BLaER1 (cell line): ENCODE measurements around the gene MET.

Experiments used
- H3K27ac ChIP-seq: shearing (Covaris generic); formaldehyde crosslinking; 2 replicates; pipeline ENCODE4 v1.8.1; 2022
- H3K27me3 ChIP-seq: shearing (Covaris generic); formaldehyde crosslinking; 2 replicates; pipeline ENCODE4 v1.8.1; 2022
- H3K36me3 ChIP-seq: shearing (Covaris generic); formaldehyde crosslinking; 2 replicates; pipeline ENCODE4 v1.8.1; 2022
- H3K4me1 ChIP-seq: shearing (Covaris generic); formaldehyde crosslinking; 2 replicates; pipeline ENCODE4 v1.8.1; 2022
- H3K4me2 ChIP-seq: shearing (Covaris generic); formaldehyde crosslinking; 2 replicates; pipeline ENCODE4 v1.8.1; 2022
- H3K4me3 ChIP-seq: shearing (Covaris generic); formaldehyde crosslinking; 2 replicates; pipeline ENCODE4 v1.8.1; 2022
- H3K9ac ChIP-seq: shearing (Covaris generic); formaldehyde crosslinking; 2 replicates; pipeline ENCODE4 v1.8.1; 2022
- H3K9me3 ChIP-seq: shearing (Covaris generic); formaldehyde crosslinking; 2 replicates; pipeline ENCODE4 v1.8.1; 2022
- H4K20me1 ChIP-seq: shearing (Covaris generic); formaldehyde crosslinking; 2 replicates; pipeline ENCODE4 v1.8.1; 2022
- Cebpa-rat ChIP-seq: shearing (Covaris generic); IDR thresholded peaks from 2 replicates; pipeline ENCODE4 v1.8.1; 2022

The MET gene

DNA sequence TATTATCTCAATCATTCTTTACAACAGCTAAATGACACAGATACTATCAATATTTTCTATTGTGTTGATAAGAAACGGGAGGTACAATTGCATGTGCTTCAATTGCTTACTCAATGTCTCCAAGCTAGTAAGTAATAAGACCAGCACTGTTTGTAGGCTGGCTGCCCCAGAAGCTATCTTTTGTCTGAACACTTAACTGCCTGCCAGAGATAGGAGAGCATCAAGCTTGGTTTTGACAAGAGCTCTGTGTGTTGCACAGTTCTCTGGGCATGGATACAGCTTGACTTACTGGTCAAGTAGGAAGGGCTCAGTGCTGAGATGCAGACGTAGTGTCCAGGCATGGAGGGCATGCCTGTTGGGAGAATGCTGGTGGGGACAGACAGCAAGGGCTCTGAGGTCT, 164.1 kb downstream of the MET start:
- TF ChIP-seq Cebpa-rat, result no peak
- Histone ChIP-seq H3K9ac (no peak overlapping the region), H3K4me2 (no peak overlapping the region), H3K36me3 (no peaks in the 10 kb centered on the region), H3K27ac (no peak overlapping the region), H3K27me3 (no peaks in the 10 kb centered on the region; the same call in 1 of the 2 replicates), H3K4me1 (no peaks in the 10 kb centered on the region), H3K9me3 (no peaks in the 10 kb centered on the region), H4K20me1 (no peaks in the 10 kb centered on the region), H3K4me3 (no peak overlapping the region)

GRCh38 chr7:116836911-116837310, 164.9 kb downstream of the MET start:
- H3K27ac ChIP-seq, result no peak overlapping the region
- H3K9ac ChIP-seq, result no peak overlapping the region
- H4K20me1 ChIP-seq, result no peaks in the 10 kb centered on the region
- no peak overlapping the region for H3K4me3 ChIP-seq
- no peaks in the 10 kb centered on the region for H3K36me3 ChIP-seq
- H3K9me3 ChIP-seq, result no peaks in the 10 kb centered on the region
- no peak for TF ChIP-seq Cebpa-rat
- H3K27me3 ChIP-seq, result no peaks in the 10 kb centered on the region; the same call in 1 of the 2 replicates
- H3K4me2 ChIP-seq, result no peak overlapping the region
- no peaks in the 10 kb centered on the region for H3K4me1 ChIP-seq

DNA sequence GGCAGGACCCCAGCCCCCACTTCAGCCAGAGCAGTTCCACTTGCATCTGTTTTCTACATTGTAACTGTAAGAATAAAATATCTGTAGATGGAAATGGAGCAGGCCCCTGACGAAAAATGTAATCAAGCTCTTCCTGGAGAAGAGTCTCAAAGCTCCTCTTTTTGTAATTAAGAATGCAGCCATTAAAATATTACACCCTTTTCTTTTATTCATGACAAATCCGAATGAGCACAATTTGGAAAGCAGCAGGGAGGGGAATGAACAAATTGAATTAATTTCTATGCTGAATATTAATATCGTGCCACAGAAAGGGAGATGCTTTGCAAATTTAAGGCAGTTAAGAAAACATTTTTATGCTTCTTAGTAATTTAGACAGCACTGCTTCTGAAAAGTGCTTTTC, 165.6 kb downstream of the MET start:
- Histone ChIP-seq H3K4me2 (no peak overlapping the region), H3K4me3 (no peak overlapping the region), H3K4me1 (no peaks in the 10 kb centered on the region), H4K20me1 (no peaks in the 10 kb centered on the region), H3K9me3 (no peaks in the 10 kb centered on the region), H3K27ac (no peak overlapping the region), H3K27me3 (no peaks in the 10 kb centered on the region; the same call in 1 of the 2 replicates), H3K9ac (no peak overlapping the region), H3K36me3 (no peaks in the 10 kb centered on the region)
- no peak for TF ChIP-seq Cebpa-rat

DNA sequence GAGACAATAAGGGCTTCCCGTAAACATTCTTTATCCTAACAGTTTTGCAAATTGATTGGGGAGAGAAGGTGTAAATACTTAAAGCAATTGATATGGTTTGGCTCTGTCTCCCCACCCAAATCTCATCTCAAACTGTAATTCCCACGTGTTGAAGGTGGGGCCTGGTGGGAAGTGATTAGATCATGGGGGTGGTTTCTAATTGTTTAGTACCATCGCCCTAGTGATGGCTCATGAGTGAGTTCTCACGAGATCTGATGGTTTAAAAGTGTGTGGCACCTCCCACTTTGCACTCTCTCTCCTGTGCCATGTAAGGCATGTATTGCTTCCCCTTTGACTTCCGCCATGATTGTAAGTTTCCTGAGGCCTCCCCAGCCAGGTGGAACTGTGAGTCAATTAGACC, 168.3 kb downstream of the MET start:
- Histone ChIP-seq H3K27me3 (no peaks in the 10 kb centered on the region; the same call in 1 of the 2 replicates), H3K36me3 (no peaks in the 10 kb centered on the region), H3K27ac (no peak overlapping the region), H3K4me2 (no peak overlapping the region), H4K20me1 (no peaks in the 10 kb centered on the region), H3K9ac (no peak overlapping the region), H3K9me3 (no peaks in the 10 kb centered on the region), H3K4me3 (no peak overlapping the region), H3K4me1 (no peaks in the 10 kb centered on the region)
- no peak for TF ChIP-seq Cebpa-rat

- H3K36me3 ChIP-seq, result no peaks in the 10 kb centered on the region
Measured at GRCh38 chr7:116842371-116842770, 170.4 kb downstream of the MET start.

DNA sequence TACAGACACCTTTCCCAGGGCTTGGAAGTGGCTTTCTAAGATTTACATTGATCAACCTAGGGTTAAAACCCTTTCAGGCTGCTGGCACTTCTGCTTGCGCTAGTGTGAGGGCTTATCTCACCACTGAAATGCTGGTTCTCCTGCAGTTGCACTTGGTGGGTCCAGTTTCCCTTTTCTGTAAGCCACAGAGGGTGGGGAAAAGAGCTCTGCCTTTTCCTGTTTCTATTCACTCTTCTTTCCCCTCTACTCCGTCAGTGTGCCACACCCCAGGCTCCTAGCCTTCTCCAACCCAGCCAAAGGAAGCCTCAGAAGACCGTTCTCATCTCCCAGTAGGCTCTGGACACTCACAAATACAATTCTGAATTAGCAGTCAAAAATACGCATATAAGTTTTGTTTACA, 171.4 kb downstream of the MET start:
- Histone ChIP-seq H3K4me1 (no peaks in the 10 kb centered on the region), H3K36me3 (no peaks in the 10 kb centered on the region), H3K9ac (no peak overlapping the region), H4K20me1 (no peaks in the 10 kb centered on the region), H3K4me3 (no peak overlapping the region), H3K27me3 (no peaks in the 10 kb centered on the region), H3K9me3 (no peaks in the 10 kb centered on the region), H3K4me2 (no peak overlapping the region), H3K27ac (no peak overlapping the region)
- TF ChIP-seq Cebpa-rat, result no peak

More at GRCh38 chr7:116842371-116842770, 170.4 kb downstream of the MET start:
- Histone ChIP-seq H3K27me3 (no peaks in the 10 kb centered on the region), H3K4me1 (no peaks in the 10 kb centered on the region), H3K27ac (no peak overlapping the region), H3K9me3 (no peaks in the 10 kb centered on the region), H3K4me3 (no peak overlapping the region), H4K20me1 (no peaks in the 10 kb centered on the region), H3K4me2 (no peak overlapping the region), H3K9ac (no peak overlapping the region)
- no peak for TF ChIP-seq Cebpa-rat
